Activated naive CD4-positive, alpha-beta T cell treated with anti-CD3 and anti-CD28 coated beads, Interleukin-2, amount 50 U/mL, for 24 hours (primary cell): ENCODE data around the gene VAPB.

ENCODE experiments used
- H3K27ac Mint-ChIP-seq: one replicate; pipeline ENCODE4 v1.8.0; 2021; ENCODE audit warnings: mild to moderate bottlenecking, mixed read lengths
- H3K27me3 Mint-ChIP-seq: one replicate; pipeline ENCODE4 v1.8.0; 2021; ENCODE audit warnings: mixed read lengths
- H3K36me3 Mint-ChIP-seq: one replicate; pipeline ENCODE4 v1.8.0; 2021; ENCODE audit warnings: mixed read lengths
- H3K4me1 Mint-ChIP-seq: one replicate; pipeline ENCODE4 v1.8.0; 2021; ENCODE audit warnings: mixed read lengths
- H3K4me3 Mint-ChIP-seq: one replicate; pipeline ENCODE4 v1.8.0; 2021; ENCODE audit warnings: mild to moderate bottlenecking, mixed read lengths
- H3K9me3 Mint-ChIP-seq: one replicate; pipeline ENCODE4 v1.8.0; 2021; ENCODE audit warnings: mixed read lengths

VAPB gene

GRCh38 chr20:58486207-58486606, 97.2 kb downstream of the VAPB start:
- Mint-ChIP-seq H3K27me3 (peaks cover 4% of the 10 kb centered on the region), H3K4me3 (no peak overlapping the region), H3K9me3 (peaks cover 18% of the 10 kb centered on the region), H3K27ac (no peak overlapping the region), H3K4me1 (peaks cover 7% of the 10 kb centered on the region), H3K36me3 (peaks cover 13% of the 10 kb centered on the region)

GRCh38 chr20:58492074-58492718, 103.2 kb downstream of the VAPB start:
- H3K4me3 Mint-ChIP-seq = no peak overlapping the region
- no peaks in the 10 kb centered on the region for H3K27me3 Mint-ChIP-seq
- H3K9me3 Mint-ChIP-seq = peaks cover 6% of the 10 kb centered on the region
- no peaks in the 10 kb centered on the region for H3K4me1 Mint-ChIP-seq
- peaks cover 4% of the 10 kb centered on the region for H3K36me3 Mint-ChIP-seq
- no peak overlapping the region for H3K27ac Mint-ChIP-seq

- Mint-ChIP-seq H3K27me3 (no peaks in the 10 kb centered on the region), H3K4me1 (no peaks in the 10 kb centered on the region), H3K4me3 (no peak overlapping the region), H3K9me3 (peaks cover 6% of the 10 kb centered on the region), H3K36me3 (peaks cover 4% of the 10 kb centered on the region), H3K27ac (no peak overlapping the region)
These were observed 103.9 kb downstream of the VAPB start for GRCh38 chr20:58492795-58493524.

- H3K27me3 Mint-ChIP-seq = no peaks in the 10 kb centered on the region
- no peak overlapping the region for H3K4me3 Mint-ChIP-seq
- no peaks in the 10 kb centered on the region for H3K36me3 Mint-ChIP-seq
- H3K4me1 Mint-ChIP-seq = no peaks in the 10 kb centered on the region
- no peak overlapping the region for H3K27ac Mint-ChIP-seq
- no peaks in the 10 kb centered on the region for H3K9me3 Mint-ChIP-seq
These were observed 106.0 kb downstream of the VAPB start for GRCh38 chr20:58494923-58495622.

- Mint-ChIP-seq H3K9me3 (no peaks in the 10 kb centered on the region), H3K4me1 (no peaks in the 10 kb centered on the region), H3K4me3 (no peak overlapping the region), H3K36me3 (no peaks in the 10 kb centered on the region), H3K27ac (no peak overlapping the region), H3K27me3 (no peaks in the 10 kb centered on the region)
These were observed 106.8 kb downstream of the VAPB start for GRCh38 chr20:58495623-58496428.

- Mint-ChIP-seq H3K36me3 (no peaks in the 10 kb centered on the region), H3K27ac (no peak overlapping the region), H3K4me1 (no peaks in the 10 kb centered on the region), H3K4me3 (no peak overlapping the region), H3K9me3 (no peaks in the 10 kb centered on the region), H3K27me3 (no peaks in the 10 kb centered on the region)
These were observed 107.4 kb downstream of the VAPB start for GRCh38 chr20:58496429-58496769.

GRCh38 chr20:58497076-58497641, 108.1 kb downstream of the VAPB start:
- H3K27me3 Mint-ChIP-seq = no peaks in the 10 kb centered on the region
- H3K27ac Mint-ChIP-seq = no peak overlapping the region
- H3K4me3 Mint-ChIP-seq = no peak overlapping the region
- no peaks in the 10 kb centered on the region for H3K36me3 Mint-ChIP-seq
- no peaks in the 10 kb centered on the region for H3K4me1 Mint-ChIP-seq
- H3K9me3 Mint-ChIP-seq = no peaks in the 10 kb centered on the region

GRCh38 chr20:58497724-58498469, 108.9 kb downstream of the VAPB start:
- H3K4me1 Mint-ChIP-seq = no peaks in the 10 kb centered on the region
- H3K36me3 Mint-ChIP-seq = no peaks in the 10 kb centered on the region
- H3K9me3 Mint-ChIP-seq = no peaks in the 10 kb centered on the region
- H3K27me3 Mint-ChIP-seq = no peaks in the 10 kb centered on the region
- H3K27ac Mint-ChIP-seq = no peak overlapping the region
- H3K4me3 Mint-ChIP-seq = no peak overlapping the region

GRCh38 chr20:58498470-58499068, 109.5 kb downstream of the VAPB start:
- H3K4me3 Mint-ChIP-seq = no peak overlapping the region
- H3K27me3 Mint-ChIP-seq = no peaks in the 10 kb centered on the region
- H3K36me3 Mint-ChIP-seq = no peaks in the 10 kb centered on the region
- H3K9me3 Mint-ChIP-seq = no peaks in the 10 kb centered on the region
- no peaks in the 10 kb centered on the region for H3K4me1 Mint-ChIP-seq
- no peak overlapping the region for H3K27ac Mint-ChIP-seq

- no peak overlapping the region for H3K4me3 Mint-ChIP-seq
- no peaks in the 10 kb centered on the region for H3K36me3 Mint-ChIP-seq
- no peak overlapping the region for H3K27ac Mint-ChIP-seq
- H3K9me3 Mint-ChIP-seq = peaks cover under 1% of the 10 kb centered on the region
- no peaks in the 10 kb centered on the region for H3K27me3 Mint-ChIP-seq
- H3K4me1 Mint-ChIP-seq = no peaks in the 10 kb centered on the region
These were observed 111.2 kb downstream of the VAPB start for GRCh38 chr20:58500256-58500655.
